HCT116 (cell line): ENCODE data around the gene WIPF3. TPM values are rescaled to one million over a fixed set of nuclear protein-coding genes. Genes with fewer than 3 reads are reported as not detected.

Experiments used
- ATAC-seq: fragments of 200-7000 bp; cut with Tn5 transposase; 2 replicates; pipeline ENCODE4 v1.9.1; 2020; ENCODE audit warnings: mild to moderate bottlenecking, moderate library complexity
- BruUV-seq: library from RNA; stranded (reverse); fragments of 400-500 nt; replicated peaks from 2 replicates; lab custom pipeline; 2021; lab: Mats Ljungman, UMichigan
- CTCF ChIA-PET: fragments of 300-600 bp; sonication (Branson Sonifier 250); formaldehyde crosslinking; loops from one replicate; lab custom pipeline; 2021; ENCODE audit warnings: antibody characterized with exemption; lab: Charles Lee
- POLR2A ChIA-PET: fragments of 300-600, 350-600 bp; sonication (Branson Sonifier 250); formaldehyde crosslinking; loops from one replicate; lab custom pipeline; 2021; ENCODE audit warnings: antibody characterized with exemption; lab: Charles Lee
- RAD21 ChIA-PET, 2 experiments: fragments of 300-600 bp; sonication (Branson Sonifier 250); formaldehyde crosslinking; loops; one replicate each; lab custom pipeline; 2023; ENCODE audit warnings: low total read pairs in 2 of 2; ENCODE audit not compliant: uncharacterized antibody in 2 of 2, unreplicated experiment in 2 of 2, low non-redundant PET in 1 of 2; lab: Charles Lee
- DNase-seq: peaks from one replicate; pipeline ENCODE4 v3.0.0-alpha.2; 2010; ENCODE audit warnings: low read depth, low spot score
- H2AFZ ChIP-seq: fragments of 200-600 bp; shearing (Covaris generic), sonication (generic); 2 replicates; pipeline ENCODE4 v1.6.1; 2017; ENCODE audit warnings: low read depth, mixed run types, mixed read lengths, antibody characterized with exemption, low read length; ENCODE audit not compliant: poor library complexity, severe bottlenecking
- H3K27ac ChIP-seq: 2 replicates; pipeline ENCODE4 v1.5.1; 2012; ENCODE audit warnings: low read depth, low read length
- H3K27me3 ChIP-seq: fragments of 200-600 bp; sonication (generic); 2 replicates; pipeline ENCODE4 v1.6.1; 2016; ENCODE audit warnings: mixed run types, low read length, mixed read lengths; ENCODE audit not compliant: insufficient read depth
- H3K36me3 ChIP-seq, 2 experiments: fragments of 200-500 bp in 1 of 2; fragments of 200-600 bp in 1 of 2; sonication (Bioruptor generic) in 1 of 2; sonication (generic) in 1 of 2; 2 replicates each; pipeline versions ENCODE4 v1.5.1 to v1.6.1; 2014 to 2016; ENCODE audit warnings: low read length in 2 of 2, inconsistent platforms in 1 of 2, mixed read lengths in 1 of 2, mixed run types in 1 of 2; ENCODE audit not compliant: insufficient read depth in 2 of 2, control insufficient read depth in 1 of 2
- H3K4me1 ChIP-seq, 2 experiments: fragments of 200-600 bp in 1 of 2; sonication (generic) in 1 of 2; 2 replicates each; pipeline versions ENCODE4 v1.5.1 to v1.6.1; 2012 to 2017; ENCODE audit warnings: low read length in 2 of 2, inconsistent platforms in 1 of 2, mild to moderate bottlenecking in 1 of 2, mixed read lengths in 1 of 2, mixed run types in 1 of 2, moderate library complexity in 1 of 2; ENCODE audit not compliant: insufficient read depth in 2 of 2, control insufficient read depth in 1 of 2
- H3K4me2 ChIP-seq: fragments of 200-600 bp; sonication (generic); 2 replicates; pipeline ENCODE4 v1.6.1; 2017; ENCODE audit warnings: mixed run types, low read length, mixed read lengths
- H3K4me3 ChIP-seq, 2 experiments: fragments of 200-600 bp in 1 of 2; sonication (generic) in 1 of 2; replicated peaks in 1 of 2; 2 replicates each; pipeline ENCODE4 v1.5.1; 2011 to 2016; ENCODE audit warnings: low read length in 2 of 2, control low read depth in 1 of 2, low read depth in 1 of 2, mild to moderate bottlenecking in 1 of 2, mixed read lengths in 1 of 2, mixed run types in 1 of 2
- H3K79me2 ChIP-seq: fragments of 200-600 bp; sonication (generic); 2 replicates; pipeline ENCODE4 v1.6.1; 2017; ENCODE audit warnings: mild to moderate bottlenecking, mixed run types, low read length, moderate library complexity, mixed read lengths; ENCODE audit not compliant: insufficient read depth
- H3K9ac ChIP-seq: fragments of 200-600 bp; sonication (generic); 2 replicates; pipeline ENCODE4 v1.6.1; 2016; ENCODE audit warnings: low read length, mixed read lengths
- H3K9me2 ChIP-seq: fragments of 200-600 bp; sonication (generic), shearing (Covaris generic); 2 replicates; pipeline ENCODE4 v1.6.1; 2017; ENCODE audit warnings: mixed run types, mild to moderate bottlenecking, moderate library complexity; ENCODE audit not compliant: insufficient read depth
- H3K9me3 ChIP-seq, 2 experiments: fragments of 200-500 bp in 1 of 2; fragments of 200-600 bp in 1 of 2; sonication (Bioruptor generic) in 1 of 2; sonication (generic) in 1 of 2; 2 replicates each; pipeline ENCODE4 v1.6.1; 2014 to 2017; ENCODE audit warnings: low read length in 2 of 2, mixed read lengths in 2 of 2, inconsistent platforms in 1 of 2, low read depth in 1 of 2, mild to moderate bottlenecking in 1 of 2, mixed run types in 1 of 2, moderate library complexity in 1 of 2; ENCODE audit not compliant: control insufficient read depth in 1 of 2, insufficient read depth in 1 of 2
- H4K20me1 ChIP-seq: fragments of 200-600 bp; sonication (generic), shearing (Covaris generic); 2 replicates; pipeline ENCODE4 v1.6.1; 2017; ENCODE audit warnings: mixed run types, mild to moderate bottlenecking, moderate library complexity; ENCODE audit not compliant: insufficient read depth
- ATF3 ChIP-seq: IDR thresholded peaks from 2 replicates; pipeline ENCODE4 v1.6.1; 2012
- CBX3 ChIP-seq: IDR thresholded peaks from 2 replicates; pipeline ENCODE4 v1.6.1; 2012; ENCODE audit warnings: low read depth
- CEBPB ChIP-seq: IDR thresholded peaks from 2 replicates; pipeline ENCODE4 v1.6.1; 2012; ENCODE audit warnings: low read depth
- ELF1 ChIP-seq: IDR thresholded peaks from 2 replicates; pipeline ENCODE4 v1.6.1; 2012; ENCODE audit warnings: low read depth, borderline replicate concordance
- EZH2 ChIP-seq: fragments of 200-600 bp; sonication (generic); IDR thresholded peaks from 2 replicates; pipeline ENCODE4 v1.6.1; 2017; ENCODE audit warnings: antibody characterized with exemption, mixed run types
- EZH2phosphoT487 ChIP-seq: fragments of 200-600 bp; IDR thresholded peaks from 2 replicates; pipeline ENCODE4 v1.6.1; 2018; ENCODE audit warnings: antibody characterized with exemption, borderline replicate concordance
- FOSL1 ChIP-seq: IDR thresholded peaks from 2 replicates; pipeline ENCODE4 v1.6.1; 2012; ENCODE audit warnings: low read depth
- JUND ChIP-seq: IDR thresholded peaks from 2 replicates; pipeline ENCODE4 v1.6.1; 2012
- MAX ChIP-seq: IDR thresholded peaks from 2 replicates; pipeline ENCODE4 v1.6.1; 2012
- POLR2A ChIP-seq: IDR thresholded peaks from 2 replicates; pipeline ENCODE4 v1.7.0; 2011; ENCODE audit warnings: borderline replicate concordance; ENCODE audit not compliant: insufficient read depth, insufficient read length; ENCODE audit errors: extremely low read depth
- REST ChIP-seq: IDR thresholded peaks from 2 replicates; pipeline ENCODE4 v1.6.1; 2012; ENCODE audit warnings: low read depth
- SP1 ChIP-seq: IDR thresholded peaks from 2 replicates; pipeline ENCODE4 v1.6.1; 2012; ENCODE audit warnings: low read depth
- SRF ChIP-seq: IDR thresholded peaks from 2 replicates; pipeline ENCODE4 v1.6.1; 2012; ENCODE audit warnings: low read depth
- TCF7L2 ChIP-seq: IDR thresholded peaks from 2 replicates; pipeline ENCODE4 v1.7.0; 2011; ENCODE audit warnings: borderline replicate concordance, inconsistent platforms; ENCODE audit not compliant: insufficient read depth, insufficient read length; ENCODE audit errors: extremely low read depth
- ZBTB33 ChIP-seq: IDR thresholded peaks from 2 replicates; pipeline ENCODE4 v1.6.1; 2011; ENCODE audit warnings: mild to moderate bottlenecking, low read length, moderate library complexity; ENCODE audit not compliant: insufficient replicate concordance; ENCODE audit errors: extremely low read depth
- ZFX ChIP-seq: fragments of 450-650 bp; IDR thresholded peaks from 2 replicates; pipeline ENCODE4 v1.6.1; 2017
- intact Hi-C: fragments of 100-400 bp; cut with micrococcal nuclease; formaldehyde crosslinking; loops from 2 replicates; pipeline ENCODE4 v1.10.0; 2022
- total RNA-seq: library from RNA; stranded (reverse); gene quantifications from one replicate; pipeline ENCODE4 v1.2.1, GENCODE V29; 2021; ENCODE audit not compliant: unreplicated experiment

The WIPF3 gene
- total RNA-seq, 1 experiment from 2014 or later: 8.6 TPM

- ChIA-PET RAD21 (no interaction called here), CTCF (no interaction called here), POLR2A (no interaction called here)
- H3K9ac ChIP-seq: no peak overlapping the region
- H3K36me3 ChIP-seq: no peaks in the 10 kb centered on the region
- no peak overlapping the region for H3K4me3 ChIP-seq
- H3K4me2 ChIP-seq: no peak overlapping the region
- no peak for ATAC-seq
- BruUV-seq: no TSS peak
- TF ChIP-seq CEBPB: no peak
- TF ChIP-seq POLR2A: no peak
- no peak for TF ChIP-seq FOSL1
- intact Hi-C loops: no loop called here
- H3K4me1 ChIP-seq: no peaks in the 10 kb centered on the region
- H3K79me2 ChIP-seq: no peaks in the 10 kb centered on the region
- H2AFZ ChIP-seq: no peak overlapping the region
- DNase-seq: no peak
- H3K9me2 ChIP-seq: no peaks in the 10 kb centered on the region
- H4K20me1 ChIP-seq: no peaks in the 10 kb centered on the region
- H3K27ac ChIP-seq: no peak overlapping the region
- no peaks in the 10 kb centered on the region for H3K27me3 ChIP-seq
- no peaks in the 10 kb centered on the region for H3K9me3 ChIP-seq
Measured at GRCh38 chr7:29843093-29843492, 36.8 kb downstream of the WIPF3 start.

- RAD21 ChIA-PET: no interaction called here
- TF ChIP-seq ZBTB33 (no peak), EZH2phosphoT487 (no peak), POLR2A (no peak), REST (no peak), MAX (no peak), TCF7L2 (no peak), SP1 (no peak), EZH2 (no peak), ELF1 (no peak), ATF3 (no peak), SRF (no peak), CBX3 (no peak), ZFX (no peak), FOSL1 (no peak), JUND (no peak)
- TF ChIP-seq, all 23 proteins: peak for 0
- Histone ChIP-seq H3K9me2 (no peaks in the 10 kb centered on the region), H3K4me3 (no peak overlapping the region), H3K4me1 (no peaks in the 10 kb centered on the region), H2AFZ (no peak overlapping the region), H3K79me2 (no peaks in the 10 kb centered on the region), H3K27me3 (no peaks in the 10 kb centered on the region), H3K9me3 (no peaks in the 10 kb centered on the region), H3K9ac (no peak overlapping the region), H3K36me3 (no peaks in the 10 kb centered on the region), H3K4me2 (no peak overlapping the region), H3K27ac (no peak overlapping the region), H4K20me1 (no peaks in the 10 kb centered on the region)
- DNase-seq: no peak
- ChIA-PET POLR2A (no interaction called here), CTCF (no interaction called here)
- no TSS peak for BruUV-seq
- intact Hi-C loops: no loop called here
- no peak for ATAC-seq
Measured at GRCh38 chr7:29843726-29844125, 37.4 kb downstream of the WIPF3 start.
